Ectodermal cell (in vitro differentiated cells): ENCODE data around the gene REXO5.

ENCODE experiments used
- H3K27ac ChIP-seq: 2 replicates; pipeline ENCODE4 v1.7.0; 2013; ENCODE audit warnings: mild to moderate bottlenecking, low read depth, low read length; ENCODE audit not compliant: insufficient read depth, poor library complexity, severe bottlenecking
- H3K27me3 ChIP-seq: 2 replicates; pipeline ENCODE4 v1.7.0; 2013; ENCODE audit warnings: mild to moderate bottlenecking, low read length; ENCODE audit not compliant: insufficient read depth, control insufficient read depth, poor library complexity, severe bottlenecking
- H3K36me3 ChIP-seq: one replicate; pipeline ENCODE4 v1.7.0; 2013; ENCODE audit warnings: low read length; ENCODE audit not compliant: control insufficient read depth, insufficient read depth
- H3K4me1 ChIP-seq: one replicate; pipeline ENCODE4 v1.7.0; 2013; ENCODE audit warnings: low read length; ENCODE audit not compliant: control insufficient read depth, insufficient read depth
- H3K4me3 ChIP-seq: 2 replicates; pipeline ENCODE4 v1.7.0; 2013; ENCODE audit warnings: low read depth, low read length, control low read depth; ENCODE audit not compliant: insufficient read depth
- H3K9me3 ChIP-seq: 2 replicates; pipeline ENCODE4 v1.7.0; 2013; ENCODE audit warnings: mild to moderate bottlenecking, low read length, moderate library complexity; ENCODE audit not compliant: control insufficient read depth
- WGBS, 2 experiments: methylation state at CpG; one replicate each; pipeline ENCODE4 v1.1.7; 2013; ENCODE audit warnings: missing lambda C conversion rate in 2 of 2; 5-methylcytosine and 5-hydroxymethylcytosine counted together

Gene REXO5

DNA sequence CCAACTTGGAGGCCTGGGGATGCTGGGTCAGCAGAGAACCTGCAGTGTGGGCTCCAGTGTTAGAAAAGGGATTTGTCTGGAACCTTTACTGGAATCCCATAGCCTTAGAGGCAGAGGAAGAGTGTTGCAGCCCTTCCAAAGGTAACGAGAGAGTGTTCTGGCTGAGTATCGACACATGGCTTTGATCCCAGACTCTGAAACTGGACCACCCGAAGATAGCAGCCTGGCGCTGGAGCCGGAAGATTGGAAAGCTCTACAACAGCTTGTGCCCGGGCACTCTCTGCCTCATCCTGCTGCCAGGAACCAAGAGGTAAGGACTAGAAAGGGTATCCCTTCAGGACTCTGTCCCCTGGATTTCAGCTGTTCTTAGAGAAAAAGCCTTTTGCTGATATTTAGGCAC is 39.7 kb downstream of the REXO5 start:
- Histone ChIP-seq H3K4me3 (no peak overlapping the region), H3K9me3 (no peaks in the 10 kb centered on the region), H3K27me3 (no peaks in the 10 kb centered on the region), H3K36me3 (no peaks in the 10 kb centered on the region), H3K27ac (no peak overlapping the region), H3K4me1 (no peaks in the 10 kb centered on the region)
- WGBS, 2 experiments = 94 to 99% methylated on average over 6 of the region's 6 CpGs

DNA sequence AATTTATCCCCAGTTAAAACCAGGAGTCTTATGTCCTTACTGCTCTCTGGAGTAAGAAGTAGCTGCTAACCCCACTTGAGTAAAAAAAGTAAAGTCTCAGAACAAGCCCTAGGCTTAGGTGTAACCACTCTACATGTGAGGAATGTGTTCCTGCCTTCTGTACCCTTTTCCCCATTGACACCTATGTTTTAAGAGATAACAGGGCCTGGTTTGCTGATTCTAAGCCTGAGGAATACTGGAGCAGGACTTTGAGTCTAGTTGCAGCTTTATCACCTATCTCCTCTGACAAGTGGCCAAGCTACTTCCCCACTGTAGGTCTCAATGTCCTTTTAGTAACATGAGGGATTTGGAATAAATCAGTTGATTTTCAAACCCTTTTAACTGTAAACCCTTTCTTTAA is 40.2 kb downstream of the REXO5 start:
- Histone ChIP-seq H3K4me1 (no peaks in the 10 kb centered on the region), H3K4me3 (no peak overlapping the region), H3K27ac (no peak overlapping the region), H3K9me3 (no peaks in the 10 kb centered on the region), H3K36me3 (no peaks in the 10 kb centered on the region), H3K27me3 (no peaks in the 10 kb centered on the region)

GRCh38 chr16:20847550-20847949 is 41.2 kb downstream of the REXO5 start:
- Histone ChIP-seq H3K9me3 (no peaks in the 10 kb centered on the region), H3K27ac (no peak overlapping the region), H3K4me1 (no peaks in the 10 kb centered on the region), H3K36me3 (no peaks in the 10 kb centered on the region), H3K4me3 (no peak overlapping the region), H3K27me3 (no peaks in the 10 kb centered on the region)
- WGBS, 2 experiments = 47 to 88% methylated on average over 1 to 2 of the region's 2 CpGs

- WGBS, 2 experiments = 76 to 78% methylated on average over 6 of the region's 6 CpGs
- Histone ChIP-seq H3K4me3 (no peak overlapping the region), H3K36me3 (no peaks in the 10 kb centered on the region), H3K27ac (no peak overlapping the region), H3K9me3 (no peaks in the 10 kb centered on the region), H3K27me3 (no peaks in the 10 kb centered on the region), H3K4me1 (no peaks in the 10 kb centered on the region)
These were observed 43.5 kb downstream of the REXO5 start for GRCh38 chr16:20849589-20850390.

DNA sequence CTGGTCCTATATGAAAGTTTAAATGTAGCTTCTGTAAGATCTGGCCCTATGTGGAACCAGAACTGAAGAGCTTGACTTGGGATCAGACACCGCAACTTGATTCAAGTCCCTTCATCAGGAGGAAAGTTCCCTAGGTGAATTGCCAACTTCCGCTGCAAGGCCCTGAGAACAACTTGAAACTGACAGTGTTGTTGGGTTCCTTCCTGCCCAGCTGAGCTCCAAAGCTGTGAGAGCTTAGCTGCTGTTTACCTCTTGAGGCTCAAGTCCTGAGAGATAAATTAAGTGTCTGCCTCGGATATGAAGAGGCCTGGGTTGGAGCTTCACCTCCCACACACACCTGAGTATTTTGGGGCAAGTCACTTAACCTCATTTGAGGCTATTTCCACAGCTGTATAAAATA is 44.7 kb downstream of the REXO5 start:
- 96 to 97% methylated on average over 3 of the region's 3 CpGs for WGBS, 2 experiments
- no peaks in the 10 kb centered on the region for H3K9me3 ChIP-seq
- no peak overlapping the region for H3K27ac ChIP-seq
- no peaks in the 10 kb centered on the region for H3K36me3 ChIP-seq
- H3K4me3 ChIP-seq = no peak overlapping the region
- H3K27me3 ChIP-seq = no peaks in the 10 kb centered on the region
- H3K4me1 ChIP-seq = no peaks in the 10 kb centered on the region

GRCh38 chr16:20851601-20852000 is 45.3 kb downstream of the REXO5 start:
- no peak overlapping the region for H3K4me3 ChIP-seq
- 87 to 90% methylated on average over 2 of the region's 2 CpGs for WGBS, 2 experiments
- H3K4me1 ChIP-seq = no peaks in the 10 kb centered on the region
- no peaks in the 10 kb centered on the region for H3K9me3 ChIP-seq
- H3K27me3 ChIP-seq = no peaks in the 10 kb centered on the region
- no peak overlapping the region for H3K27ac ChIP-seq
- H3K36me3 ChIP-seq = no peaks in the 10 kb centered on the region

DNA sequence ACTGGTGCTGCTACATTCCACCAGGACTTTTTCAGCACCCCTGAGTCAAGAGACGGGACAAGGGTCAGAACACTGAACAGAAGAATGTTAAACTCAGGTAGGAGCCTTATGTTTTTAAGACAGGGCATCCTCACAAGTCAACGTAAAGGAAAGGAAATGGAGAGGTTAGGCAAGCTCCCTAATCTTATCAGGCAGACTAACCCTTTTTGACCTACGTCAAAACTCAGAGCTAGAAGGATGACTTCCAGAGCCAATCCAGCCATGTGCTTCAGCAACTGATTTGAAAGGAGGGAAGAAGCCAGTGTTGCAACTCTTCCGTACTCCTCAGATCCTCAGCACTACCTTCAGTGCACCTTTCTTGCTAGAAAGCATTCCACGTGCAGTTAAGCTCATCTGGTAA is 46.8 kb downstream of the REXO5 start:
- WGBS, 2 experiments = 93 to 95% methylated on average over 4 to 5 of the region's 5 CpGs
- H3K4me3 ChIP-seq = no peak overlapping the region
- H3K4me1 ChIP-seq = no peaks in the 10 kb centered on the region
- no peak overlapping the region for H3K27ac ChIP-seq
- no peaks in the 10 kb centered on the region for H3K36me3 ChIP-seq
- no peaks in the 10 kb centered on the region for H3K27me3 ChIP-seq
- no peaks in the 10 kb centered on the region for H3K9me3 ChIP-seq

DNA sequence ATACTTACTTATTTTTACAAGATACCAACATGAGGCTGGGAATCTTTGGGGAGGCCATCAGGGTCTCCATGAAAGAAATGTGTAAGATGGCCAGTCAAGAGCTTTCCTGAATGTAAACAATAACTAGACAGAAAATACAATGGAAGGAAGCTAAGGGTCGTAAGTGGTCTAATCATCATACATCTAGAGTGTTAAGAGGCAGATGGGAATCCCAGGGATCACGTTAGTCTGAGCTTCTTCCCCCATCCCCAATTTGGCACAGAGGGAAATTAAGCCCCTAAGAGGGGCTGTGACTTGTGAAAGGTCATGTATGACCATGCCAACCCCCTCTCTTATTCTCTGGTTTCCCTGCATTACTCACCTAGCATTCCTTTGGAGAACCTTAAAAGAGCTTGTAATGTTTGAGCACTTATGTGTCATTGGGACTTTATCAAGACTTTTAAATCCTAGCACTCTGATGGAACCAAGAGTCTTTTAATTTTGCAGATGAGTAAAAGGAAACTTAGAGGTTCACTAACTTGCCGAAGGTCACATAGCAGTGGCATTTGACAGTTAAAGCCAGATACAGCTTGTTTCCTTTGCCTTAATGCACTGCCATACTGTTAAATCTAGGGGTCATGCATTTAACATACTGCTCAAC is 47.8 kb downstream of the REXO5 start:
- H3K27ac ChIP-seq = no peak overlapping the region
- no peaks in the 10 kb centered on the region for H3K9me3 ChIP-seq
- no peaks in the 10 kb centered on the region for H3K36me3 ChIP-seq
- H3K27me3 ChIP-seq = no peaks in the 10 kb centered on the region
- 96% methylated on average over 3 of the region's 3 CpGs for WGBS, 2 experiments
- no peak overlapping the region for H3K4me3 ChIP-seq
- no peaks in the 10 kb centered on the region for H3K4me1 ChIP-seq

DNA sequence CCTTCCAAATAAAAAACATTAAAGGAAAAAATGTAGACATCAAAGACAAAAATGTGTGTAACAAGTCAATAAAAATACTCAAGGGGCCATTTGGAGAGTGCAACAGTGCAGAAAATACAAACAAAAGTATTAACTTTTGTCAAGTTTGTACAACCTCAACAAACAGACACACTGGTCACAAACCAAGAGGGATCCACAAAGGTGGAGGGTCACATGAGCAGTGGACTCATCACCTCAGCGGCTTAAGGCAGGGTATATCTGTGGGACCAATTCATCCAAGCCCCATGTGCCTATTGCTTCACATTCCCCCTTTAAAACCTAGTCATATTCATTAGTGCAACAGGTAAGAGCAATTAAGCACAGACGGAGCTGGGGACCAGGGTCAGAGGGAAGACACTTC is 48.6 kb downstream of the REXO5 start:
- Histone ChIP-seq H3K4me1 (no peaks in the 10 kb centered on the region), H3K27ac (no peak overlapping the region), H3K36me3 (no peaks in the 10 kb centered on the region), H3K4me3 (no peak overlapping the region), H3K9me3 (no peaks in the 10 kb centered on the region), H3K27me3 (no peaks in the 10 kb centered on the region)
- 96 to 97% methylated on average over 2 of the region's 2 CpGs for WGBS, 2 experiments

DNA sequence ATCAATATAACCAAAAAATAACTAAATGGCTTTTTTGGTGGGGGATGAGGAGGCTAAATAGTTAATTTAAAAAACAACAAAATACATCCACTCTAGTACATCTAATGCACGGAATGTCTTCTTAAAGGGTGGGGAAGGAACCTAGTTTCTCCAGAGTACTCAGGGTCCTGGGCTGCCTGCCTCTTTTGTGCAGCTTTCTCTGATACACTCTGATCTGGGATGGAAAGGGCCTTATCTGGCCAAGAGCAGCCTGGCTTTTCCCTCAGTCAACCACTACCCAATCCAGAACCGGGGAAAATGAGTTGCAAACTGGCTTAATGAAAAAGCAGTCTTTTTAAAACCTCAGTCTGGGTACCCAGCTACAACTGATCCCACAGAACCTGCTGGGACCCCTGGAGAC is 51.0 kb downstream of the REXO5 start:
- no peak overlapping the region for H3K4me3 ChIP-seq
- H3K27me3 ChIP-seq = no peaks in the 10 kb centered on the region
- no peak overlapping the region for H3K27ac ChIP-seq
- H3K4me1 ChIP-seq = no peaks in the 10 kb centered on the region
- no peaks in the 10 kb centered on the region for H3K36me3 ChIP-seq
- H3K9me3 ChIP-seq = no peaks in the 10 kb centered on the region
- WGBS, 2 experiments = 79 to 81% methylated on average over 2 of the region's 2 CpGs
